Liver (tissue), 9 donors: ENCODE measurements around the gene AOPEP. TPM values are rescaled to one million over a fixed set of nuclear protein-coding genes. Genes with fewer than 3 reads are reported as not detected.

ENCODE experiments used
- DNase-seq: peaks from one replicate; pipeline ENCODE4 v3.0.0-alpha.2; 2017; ENCODE audit warnings: low spot score
- H3K27ac ChIP-seq, 2 donors: one replicate each; pipeline ENCODE4 v1.7.0; 2013; ENCODE audit warnings: inconsistent platforms in 2 of 2, low read length in 2 of 2, control low read depth in 1 of 2, low read depth in 1 of 2, mild to moderate bottlenecking in 1 of 2
- H3K27me3 ChIP-seq, 4 donors: one replicate each; pipeline versions ENCODE4 v1.6.1 to v1.7.0; 2013; ENCODE audit warnings: low read length in 3 of 4, inconsistent platforms in 1 of 4, mild to moderate bottlenecking in 1 of 4, moderate library complexity in 1 of 4; ENCODE audit not compliant: control insufficient read depth in 4 of 4, insufficient read depth in 4 of 4
- H3K36me3 ChIP-seq, 4 donors: one replicate each; pipeline versions ENCODE4 v1.6.1 to v1.7.0; 2013; ENCODE audit warnings: low read length in 3 of 4, mild to moderate bottlenecking in 3 of 4, low read depth in 1 of 4, moderate library complexity in 1 of 4; ENCODE audit not compliant: control insufficient read depth in 4 of 4, insufficient read depth in 3 of 4
- H3K4me1 ChIP-seq, 4 donors: one replicate each; pipeline versions ENCODE4 v1.6.1 to v1.7.0; 2013; ENCODE audit warnings: low read length in 3 of 4, mild to moderate bottlenecking in 3 of 4, moderate library complexity in 1 of 4; ENCODE audit not compliant: control insufficient read depth in 4 of 4, insufficient read depth in 4 of 4
- H3K4me3 ChIP-seq, 3 donors: one replicate each; pipeline versions ENCODE4 v1.6.1 to v1.7.0; 2013; ENCODE audit warnings: low read length in 3 of 3, control low read depth in 1 of 3, low read depth in 1 of 3, mild to moderate bottlenecking in 1 of 3
- H3K9ac ChIP-seq, 2 donors: one replicate each; pipeline ENCODE4 v1.7.0; 2013; ENCODE audit warnings: low read length in 2 of 2, mild to moderate bottlenecking in 2 of 2, moderate library complexity in 2 of 2, control low read depth in 1 of 2, low read depth in 1 of 2
- H3K9me3 ChIP-seq, 4 donors: one replicate each; pipeline versions ENCODE4 v1.6.1 to v1.7.0; 2013; ENCODE audit warnings: low read length in 3 of 4; ENCODE audit not compliant: control insufficient read depth in 4 of 4
- EGR1 ChIP-seq, 2 donors: IDR thresholded peaks; 2 replicates each; pipeline ENCODE4 v1.6.1; 2016 to 2018; ENCODE audit warnings: antibody characterized with exemption in 2 of 2, low read depth in 2 of 2
- FOXA1 ChIP-seq: IDR thresholded peaks from 2 replicates; pipeline ENCODE4 v1.6.1; 2016; ENCODE audit warnings: antibody characterized with exemption
- HNF4A ChIP-seq, 2 donors: conservative IDR thresholded peaks; 2 replicates each; pipeline ENCODE4 v1.6.1; 2016; ENCODE audit warnings: antibody characterized with exemption in 2 of 2, mild to moderate bottlenecking in 2 of 2
- JUND ChIP-seq, 2 donors: IDR thresholded peaks; 2 replicates each; pipeline ENCODE4 v1.6.1; 2016; ENCODE audit warnings: antibody characterized with exemption in 2 of 2
- MAX ChIP-seq: IDR thresholded peaks from 2 replicates; pipeline ENCODE4 v1.6.1; 2016; ENCODE audit warnings: antibody characterized with exemption
- RAD21 ChIP-seq, 2 donors: IDR thresholded peaks; 2 replicates each; pipeline ENCODE4 v1.6.1; 2016; ENCODE audit warnings: antibody characterized with exemption in 2 of 2, mild to moderate bottlenecking in 2 of 2
- RXRA ChIP-seq, 2 donors: IDR thresholded peaks; 2 replicates each; pipeline ENCODE4 v1.6.1; 2017 to 2018; ENCODE audit warnings: antibody characterized with exemption in 2 of 2, mild to moderate bottlenecking in 1 of 2
- SP1 ChIP-seq: IDR thresholded peaks from 2 replicates; pipeline ENCODE4 v1.6.1; 2018; ENCODE audit warnings: antibody characterized with exemption, mild to moderate bottlenecking
- YY1 ChIP-seq: IDR thresholded peaks from 2 replicates; pipeline ENCODE4 v1.6.1; 2016; ENCODE audit warnings: antibody characterized with exemption, mild to moderate bottlenecking
- WGBS: extraction: QIAGEN DNeasy Blood & Tissue Kit; methylation state at CpG from one replicate; pipeline ENCODE4 v1.1.7; 2013; 5-methylcytosine and 5-hydroxymethylcytosine counted together
- polyA plus RNA-seq, 2 donors: library from polyadenylated mRNA; stranded (reverse) in 1 of 2; unstranded in 1 of 2; fragments of 200-250 nt in 1 of 2; fragments of >200 nt in 1 of 2; fragmentation: Nextera tagmentation in 1 of 2; extraction: Ambion mirVana in 1 of 2; gene quantifications; one replicate each; pipeline versions ENCODE4 v1.2.1 to v1.2.3, GENCODE V29; 2013 to 2015
- total RNA-seq, 2 donors: library from RNA; depleted of rRNA; stranded (reverse); fragments of >200 nt; gene quantifications; one replicate each; pipeline ENCODE4 v1.2.3, GENCODE V29; 2014
- TF ChIP-seq, protein P1 (sequence below): IDR thresholded peaks from 2 replicates; pipeline ENCODE4 v1.6.1; 2016; ENCODE audit warnings: antibody characterized with exemption
- donor health status: healthy.
- donor health status: healthy.
- donor health status: healthy.
- donor health status: healthy.
- donor health status: healthy.

Gene AOPEP
- total and polyA plus RNA-seq, 4 donors = 22.2 to 77.1 (median 34.8) TPM

- Histone ChIP-seq H3K9me3 (no peaks in the 10 kb centered on the region), H3K9ac (no peak overlapping the region), H3K36me3 (no peaks in the 10 kb centered on the region), H3K4me3 (no peak overlapping the region), H3K4me1 (no peaks in the 10 kb centered on the region), H3K27ac (no peak overlapping the region), H3K27me3 (no peaks in the 10 kb centered on the region)
- WGBS = 86% methylated on average over 8 of the region's 8 CpGs
- DNase-seq = no peak
- TF ChIP-seq EGR1 (IDR thresholded peaks at IDR 0.05; ENCODE audit: low read depth in 2 of 2) = no peak
- TF ChIP-seq, protein P1, sequence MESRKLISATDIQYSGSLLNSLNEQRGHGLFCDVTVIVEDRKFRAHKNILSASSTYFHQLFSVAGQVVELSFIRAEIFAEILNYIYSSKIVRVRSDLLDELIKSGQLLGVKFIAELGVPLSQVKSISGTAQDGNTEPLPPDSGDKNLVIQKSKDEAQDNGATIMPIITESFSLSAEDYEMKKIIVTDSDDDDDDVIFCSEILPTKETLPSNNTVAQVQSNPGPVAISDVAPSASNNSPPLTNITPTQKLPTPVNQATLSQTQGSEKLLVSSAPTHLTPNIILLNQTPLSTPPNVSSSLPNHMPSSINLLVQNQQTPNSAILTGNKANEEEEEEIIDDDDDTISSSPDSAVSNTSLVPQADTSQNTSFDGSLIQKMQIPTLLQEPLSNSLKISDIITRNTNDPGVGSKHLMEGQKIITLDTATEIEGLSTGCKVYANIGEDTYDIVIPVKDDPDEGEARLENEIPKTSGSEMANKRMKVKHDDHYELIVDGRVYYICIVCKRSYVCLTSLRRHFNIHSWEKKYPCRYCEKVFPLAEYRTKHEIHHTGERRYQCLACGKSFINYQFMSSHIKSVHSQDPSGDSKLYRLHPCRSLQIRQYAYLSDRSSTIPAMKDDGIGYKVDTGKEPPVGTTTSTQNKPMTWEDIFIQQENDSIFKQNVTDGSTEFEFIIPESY = no peak
- TF ChIP-seq RAD21 (IDR thresholded peaks at IDR 0.05) = no peak
- TF ChIP-seq FOXA1 = no peak
Observed at GRCh38 chr9:94912700-94913249, 186.3 kb downstream of the AOPEP start.

DNA sequence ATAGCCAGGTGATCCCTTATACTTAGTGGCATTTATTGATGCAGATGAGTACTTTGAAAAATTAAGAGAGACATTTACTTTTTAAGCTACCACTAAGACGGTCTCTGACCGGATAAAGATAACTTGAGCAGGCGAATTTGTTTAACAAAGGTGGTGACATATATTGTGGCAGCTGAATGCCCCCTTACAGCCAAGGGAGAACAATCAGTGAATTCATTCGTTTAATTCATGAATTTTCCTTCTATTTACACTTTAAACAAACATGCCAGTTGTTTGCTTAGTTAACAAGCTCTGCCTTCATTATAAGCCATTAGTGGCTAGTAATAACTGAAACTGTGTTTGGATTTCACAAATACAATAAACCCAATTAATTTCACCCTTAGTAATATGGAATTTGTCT lies 187.1 kb downstream of the AOPEP start:
- H3K36me3 ChIP-seq = no peaks in the 10 kb centered on the region
- WGBS = 75% methylated on average over 4 of the region's 4 CpGs

GRCh38 chr9:94915476-94916450 lies 189.3 kb downstream of the AOPEP start:
- Histone ChIP-seq H3K9me3 (no peaks in the 10 kb centered on the region), H3K27ac (no peak overlapping the region), H3K4me3 (no peak overlapping the region), H3K27me3 (no peaks in the 10 kb centered on the region), H3K36me3 (no peaks in the 10 kb centered on the region), H3K9ac (no peak overlapping the region), H3K4me1 (no peaks in the 10 kb centered on the region)
- WGBS = 98% methylated on average over 17 of the region's 17 CpGs
- TF ChIP-seq YY1 (no peak), SP1 (no peak), JUND (IDR thresholded peaks at IDR 0.05) (no peak)
- TF ChIP-seq, protein P1 = no peak
- DNase-seq = peak; percentile 27

More for the DNA sequence above, 187.1 kb downstream of the AOPEP start:
- H3K9ac ChIP-seq = no peak overlapping the region
- no peak for TF ChIP-seq FOXA1
- TF ChIP-seq MAX = no peak
- no peak for TF ChIP-seq YY1
- TF ChIP-seq HNF4A (conservative IDR thresholded peaks at IDR 0.05) = no peak
- TF ChIP-seq RXRA (IDR thresholded peaks at IDR 0.05) = no peak
- H3K4me3 ChIP-seq = no peak overlapping the region
- no peaks in the 10 kb centered on the region for H3K4me1 ChIP-seq
- no peak for DNase-seq
- H3K27me3 ChIP-seq = no peaks in the 10 kb centered on the region
- H3K9me3 ChIP-seq = no peaks in the 10 kb centered on the region
- H3K27ac ChIP-seq = no peak overlapping the region
